CD14-positive monocyte (primary cell): ENCODE results near the gene CUX1. TPM values are rescaled to one million over a fixed set of nuclear protein-coding genes. Genes with fewer than 3 reads are reported as not detected.

Experiments
- DNase-seq, 3 donors: peaks; one replicate each; pipeline ENCODE4 v3.0.0-alpha.2; 2011 to 2022
- H2AFZ ChIP-seq: 2 replicates; pipeline ENCODE4 v1.6.0; 2012; ENCODE audit warnings: mild to moderate bottlenecking, low read depth, low read length, inconsistent platforms; ENCODE audit not compliant: insufficient read depth, poor library complexity, severe bottlenecking
- H3K27ac ChIP-seq, 2 donors: 1 replicate in 1 of 2; 2 replicates in 1 of 2; pipeline ENCODE4 v1.5.1; 2012 to 2013; ENCODE audit warnings: low read length in 2 of 2, control low read depth in 1 of 2, inconsistent platforms in 1 of 2, low read depth in 1 of 2, mild to moderate bottlenecking in 1 of 2
- H3K27me3 ChIP-seq, 2 donors: one replicate each; pipeline versions ENCODE4 v1.6.0 to v1.6.1; 2011 to 2013; ENCODE audit warnings: low read length in 2 of 2; ENCODE audit not compliant: control insufficient read depth in 2 of 2, insufficient read depth in 2 of 2
- H3K36me3 ChIP-seq, 2 donors: replicated peaks in 1 of 2; 1 replicate in 1 of 2; 2 replicates in 1 of 2; pipeline versions ENCODE4 v1.5.1 to v1.6.1; 2012 to 2013; ENCODE audit warnings: low read length in 2 of 2, control low read depth in 1 of 2, inconsistent platforms in 1 of 2, mild to moderate bottlenecking in 1 of 2; ENCODE audit not compliant: insufficient read depth in 2 of 2, control insufficient read depth in 1 of 2
- H3K4me1 ChIP-seq, 2 donors: 1 replicate in 1 of 2; 2 replicates in 1 of 2; pipeline versions ENCODE4 v1.5.1 to v1.6.1; 2012 to 2013; ENCODE audit warnings: low read length in 2 of 2, control low read depth in 1 of 2, inconsistent platforms in 1 of 2, mild to moderate bottlenecking in 1 of 2, moderate library complexity in 1 of 2; ENCODE audit not compliant: insufficient read depth in 2 of 2, control insufficient read depth in 1 of 2
- H3K4me2 ChIP-seq: replicated peaks from 2 replicates; pipeline ENCODE3; 2012; ENCODE audit warnings: low read length, moderate library complexity, mild to moderate bottlenecking; ENCODE audit not compliant: poor library complexity, severe bottlenecking; ENCODE audit errors: extremely low read depth
- H3K4me3 ChIP-seq, 3 experiments: fragments of 200-600 bp in 1 of 3; sonication (generic) in 1 of 3; replicated peaks in 1 of 3; 1 replicate in 2 of 3; 2 replicates in 1 of 3; pipeline ENCODE4 v1.5.1; 2011 to 2013; ENCODE audit warnings: low read length in 3 of 3, mild to moderate bottlenecking in 3 of 3, control low read depth in 2 of 3, low read depth in 2 of 3, inconsistent platforms in 1 of 3, moderate library complexity in 1 of 3
- H3K79me2 ChIP-seq: 2 replicates; pipeline ENCODE4 v1.6.0; 2012; ENCODE audit warnings: mild to moderate bottlenecking, control low read depth, inconsistent platforms, low read length, moderate library complexity; ENCODE audit not compliant: insufficient read depth
- H3K9ac ChIP-seq: 2 replicates; pipeline ENCODE4 v1.6.0; 2017; ENCODE audit warnings: low read length, mild to moderate bottlenecking; ENCODE audit not compliant: insufficient read depth, poor library complexity, severe bottlenecking
- H3K9me3 ChIP-seq, 2 donors: replicated peaks in 1 of 2; 1 replicate in 1 of 2; 2 replicates in 1 of 2; pipeline versions ENCODE4 v1.5.1 to v1.6.1; 2012 to 2013; ENCODE audit warnings: low read length in 2 of 2, control low read depth in 1 of 2; ENCODE audit not compliant: control insufficient read depth in 1 of 2, insufficient read depth in 1 of 2
- H4K20me1 ChIP-seq: 2 replicates; pipeline ENCODE4 v1.6.0; 2012; ENCODE audit warnings: mild to moderate bottlenecking, low read length, control low read depth, moderate library complexity; ENCODE audit not compliant: insufficient read depth
- H3K27ac Mint-ChIP-seq, 7 donors: one replicate each; pipeline ENCODE4 v1.8.0; 2020; ENCODE audit warnings: mild to moderate bottlenecking in 7 of 7, mixed read lengths in 7 of 7, moderate library complexity in 6 of 7, inconsistent platforms in 2 of 7
- H3K27me3 Mint-ChIP-seq, 3 donors: one replicate each; pipeline ENCODE4 v1.8.0; 2021 to 2022; ENCODE audit warnings: low read depth in 3 of 3, mild to moderate bottlenecking in 3 of 3, mixed read lengths in 3 of 3, moderate library complexity in 3 of 3, inconsistent platforms in 1 of 3
- H3K36me3 Mint-ChIP-seq, 2 donors: one replicate each; pipeline ENCODE4 v1.8.0; 2020; ENCODE audit warnings: mixed read lengths in 2 of 2, inconsistent platforms in 1 of 2, mild to moderate bottlenecking in 1 of 2
- H3K4me1 Mint-ChIP-seq: one replicate; pipeline ENCODE4 v1.8.0; 2020; ENCODE audit warnings: mild to moderate bottlenecking, mixed read lengths
- H3K4me3 Mint-ChIP-seq, 2 donors: one replicate each; pipeline ENCODE4 v1.8.0; 2020; ENCODE audit warnings: mild to moderate bottlenecking in 2 of 2, mixed read lengths in 2 of 2, moderate library complexity in 1 of 2
- H3K9me3 Mint-ChIP-seq, 7 donors: one replicate each; pipeline ENCODE4 v1.8.0; 2020 to 2022; ENCODE audit warnings: mixed read lengths in 7 of 7, mild to moderate bottlenecking in 6 of 7, moderate library complexity in 6 of 7, inconsistent platforms in 2 of 7
- WGBS: methylation state at CpG from one replicate; pipeline ENCODE4 v1.1.5; 2013; ENCODE audit warnings: missing lambda C conversion rate; ENCODE audit not compliant: insufficient coverage; 5-methylcytosine and 5-hydroxymethylcytosine counted together
- intact Hi-C, 2 donors: fragments of 100-400 bp; cut with micrococcal nuclease; formaldehyde crosslinking; loops; one replicate each; pipeline versions ENCODE4 v1.15.0 to v1.15.1; 2023
- polyA plus RNA-seq, 3 donors: library from polyadenylated mRNA; depleted of rRNA in 1 of 3; unstranded in 2 of 3; stranded (reverse) in 1 of 3; fragments of 300-500 nt in 2 of 3; fragments of >200 nt in 1 of 3; fragmentation: Illumina TruSeq in 2 of 3; gene quantifications; 1 replicate in 2 of 3; 2 replicates in 1 of 3; pipeline ENCODE4 v1.2.3, GENCODE V29; 2012 to 2021
- TF ChIP-seq, protein P1 (sequence below): fragments of 200-600 bp; IDR thresholded peaks from one replicate; pipeline ENCODE4 v1.8.0; 2022; ENCODE audit warnings: antibody characterized with exemption, mild to moderate bottlenecking

CUX1 gene
- polyA plus RNA-seq, 3 donors, result 17.6 to 38.0 (median 28.0) TPM

DNA sequence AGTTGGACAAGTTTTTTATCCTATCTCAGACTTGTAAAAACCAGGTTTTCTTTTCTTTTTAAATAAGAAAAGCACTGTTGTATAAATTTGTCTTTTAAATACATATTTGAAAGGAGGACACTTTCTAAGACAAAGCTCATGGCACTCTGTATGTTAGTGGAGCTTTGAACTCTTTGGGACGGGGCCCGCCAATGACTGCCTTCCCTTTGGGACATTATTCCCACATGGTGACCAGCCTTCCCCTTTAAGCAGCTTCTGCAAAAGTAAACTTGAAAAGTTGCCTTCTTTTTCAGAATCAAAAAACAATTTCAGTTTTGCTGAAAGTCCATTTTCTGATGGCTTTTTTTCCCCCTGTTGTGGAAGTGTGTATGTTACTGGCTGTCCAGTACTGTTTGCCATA lies 1.8 kb downstream of the CUX1 start:
- Histone ChIP-seq H3K9ac (no peak overlapping the region), H3K4me2 (peak overlapping the region; percentile 90), H2AFZ (no peak overlapping the region), H3K4me1 (peaks cover 53 to 68% of the 10 kb centered on the region in 2 donors), H3K27ac (no peak overlapping the region), H3K9me3 (no peaks in the 10 kb centered on the region), H3K79me2 (peaks cover 75% of the 10 kb centered on the region), H3K27me3 (no peaks in the 10 kb centered on the region), H3K36me3 (no peaks in the 10 kb centered on the region), H4K20me1 (peaks cover 55% of the 10 kb centered on the region), H3K4me3 (peak overlapping the region in 1 of 3 experiments; percentile 84)
- intact Hi-C loops, result loop anchor here (5.0 kb wide), 1 partner anchor 38 kb away; no protein-coding TSS in a partner anchor
- TF ChIP-seq, protein P1, sequence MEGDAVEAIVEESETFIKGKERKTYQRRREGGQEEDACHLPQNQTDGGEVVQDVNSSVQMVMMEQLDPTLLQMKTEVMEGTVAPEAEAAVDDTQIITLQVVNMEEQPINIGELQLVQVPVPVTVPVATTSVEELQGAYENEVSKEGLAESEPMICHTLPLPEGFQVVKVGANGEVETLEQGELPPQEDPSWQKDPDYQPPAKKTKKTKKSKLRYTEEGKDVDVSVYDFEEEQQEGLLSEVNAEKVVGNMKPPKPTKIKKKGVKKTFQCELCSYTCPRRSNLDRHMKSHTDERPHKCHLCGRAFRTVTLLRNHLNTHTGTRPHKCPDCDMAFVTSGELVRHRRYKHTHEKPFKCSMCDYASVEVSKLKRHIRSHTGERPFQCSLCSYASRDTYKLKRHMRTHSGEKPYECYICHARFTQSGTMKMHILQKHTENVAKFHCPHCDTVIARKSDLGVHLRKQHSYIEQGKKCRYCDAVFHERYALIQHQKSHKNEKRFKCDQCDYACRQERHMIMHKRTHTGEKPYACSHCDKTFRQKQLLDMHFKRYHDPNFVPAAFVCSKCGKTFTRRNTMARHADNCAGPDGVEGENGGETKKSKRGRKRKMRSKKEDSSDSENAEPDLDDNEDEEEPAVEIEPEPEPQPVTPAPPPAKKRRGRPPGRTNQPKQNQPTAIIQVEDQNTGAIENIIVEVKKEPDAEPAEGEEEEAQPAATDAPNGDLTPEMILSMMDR, result no peak
- peak overlapping the region in 1 of 2 donors; percentile 96 for H3K4me3 Mint-ChIP-seq
- peak overlapping the region in 2 of 7 donors; percentile 2 to 72 for H3K27ac Mint-ChIP-seq
- peaks cover 51% of the 10 kb centered on the region for H3K4me1 Mint-ChIP-seq
- DNase-seq, result peak in 1 of 3 donors; percentile 23
- H3K36me3 Mint-ChIP-seq, result peaks cover 0 to 10% of the 10 kb centered on the region in 2 donors
- WGBS, result no CpG with 5 or more reads among the region's 2 CpGs
- H3K27me3 Mint-ChIP-seq, result peaks cover 0 to 2% (median 1%) of the 10 kb centered on the region in 3 donors
- H3K9me3 Mint-ChIP-seq, result no peaks in the 10 kb centered on the region

GRCh38 chr7:101819913-101820522 lies 2.6 kb downstream of the CUX1 start:
- H3K4me3 ChIP-seq, result no peak overlapping the region
- no peak overlapping the region for H3K4me2 ChIP-seq
- Mint-ChIP-seq H3K36me3 (peaks cover 0 to 15% of the 10 kb centered on the region in 2 donors), H3K27ac (peak overlapping the region in 2 of 7 donors; percentile 2 to 33), H3K4me1 (peaks cover 46% of the 10 kb centered on the region), H3K9me3 (no peaks in the 10 kb centered on the region), H3K27me3 (no peaks in the 10 kb centered on the region), H3K4me3 (no peak overlapping the region)
- peaks cover 84% of the 10 kb centered on the region for H3K79me2 ChIP-seq
- H3K9me3 ChIP-seq, result no peaks in the 10 kb centered on the region
- intact Hi-C loops, result loop anchor here (5.0 kb wide), 1 partner anchor 37 kb away; no protein-coding TSS in a partner anchor
- peaks cover 0 to 3% of the 10 kb centered on the region in 2 donors for H3K36me3 ChIP-seq
- no CpG with 5 or more reads among the region's 6 CpGs for WGBS
- H3K9ac ChIP-seq, result no peak overlapping the region
- peak overlapping the region in 1 of 2 donors; percentile 4 for H3K27ac ChIP-seq
- H4K20me1 ChIP-seq, result peaks cover 63% of the 10 kb centered on the region
- TF ChIP-seq, protein P1, result no peak
- H2AFZ ChIP-seq, result no peak overlapping the region
- DNase-seq, result no peak
- H3K27me3 ChIP-seq, result no peaks in the 10 kb centered on the region
- peaks cover 48 to 61% of the 10 kb centered on the region in 2 donors for H3K4me1 ChIP-seq
